HCT116 (cell line): ENCODE data around the gene FRMD4A. TPM values are rescaled to one million over a fixed set of nuclear protein-coding genes. Genes with fewer than 3 reads are reported as not detected.

Experiments
- ATAC-seq: fragments of 200-7000 bp; cut with Tn5 transposase; 2 replicates; pipeline ENCODE4 v1.9.1; 2020; ENCODE audit warnings: mild to moderate bottlenecking, moderate library complexity
- BruUV-seq: library from RNA; stranded (reverse); fragments of 400-500 nt; replicated peaks from 2 replicates; lab custom pipeline; 2021; lab: Mats Ljungman, UMichigan
- CTCF ChIA-PET: fragments of 300-600 bp; sonication (Branson Sonifier 250); formaldehyde crosslinking; loops from one replicate; lab custom pipeline; 2021; ENCODE audit warnings: antibody characterized with exemption; lab: Charles Lee
- POLR2A ChIA-PET: fragments of 300-600, 350-600 bp; sonication (Branson Sonifier 250); formaldehyde crosslinking; loops from one replicate; lab custom pipeline; 2021; ENCODE audit warnings: antibody characterized with exemption; lab: Charles Lee
- RAD21 ChIA-PET, 2 experiments: fragments of 300-600 bp; sonication (Branson Sonifier 250); formaldehyde crosslinking; loops; one replicate each; lab custom pipeline; 2023; ENCODE audit warnings: low total read pairs in 2 of 2; ENCODE audit not compliant: uncharacterized antibody in 2 of 2, unreplicated experiment in 2 of 2, low non-redundant PET in 1 of 2; lab: Charles Lee
- DNase-seq: peaks from one replicate; pipeline ENCODE4 v3.0.0-alpha.2; 2010; ENCODE audit warnings: low read depth, low spot score
- H2AFZ ChIP-seq: fragments of 200-600 bp; shearing (Covaris generic), sonication (generic); 2 replicates; pipeline ENCODE4 v1.6.1; 2017; ENCODE audit warnings: low read depth, mixed run types, mixed read lengths, antibody characterized with exemption, low read length; ENCODE audit not compliant: poor library complexity, severe bottlenecking
- H3K27ac ChIP-seq: 2 replicates; pipeline ENCODE4 v1.5.1; 2012; ENCODE audit warnings: low read depth, low read length
- H3K27me3 ChIP-seq: fragments of 200-600 bp; sonication (generic); 2 replicates; pipeline ENCODE4 v1.6.1; 2016; ENCODE audit warnings: mixed run types, low read length, mixed read lengths; ENCODE audit not compliant: insufficient read depth
- H3K36me3 ChIP-seq, 2 experiments: fragments of 200-500 bp in 1 of 2; fragments of 200-600 bp in 1 of 2; sonication (Bioruptor generic) in 1 of 2; sonication (generic) in 1 of 2; 2 replicates each; pipeline versions ENCODE4 v1.5.1 to v1.6.1; 2014 to 2016; ENCODE audit warnings: low read length in 2 of 2, inconsistent platforms in 1 of 2, mixed read lengths in 1 of 2, mixed run types in 1 of 2; ENCODE audit not compliant: insufficient read depth in 2 of 2, control insufficient read depth in 1 of 2
- H3K4me1 ChIP-seq, 2 experiments: fragments of 200-600 bp in 1 of 2; sonication (generic) in 1 of 2; 2 replicates each; pipeline versions ENCODE4 v1.5.1 to v1.6.1; 2012 to 2017; ENCODE audit warnings: low read length in 2 of 2, inconsistent platforms in 1 of 2, mild to moderate bottlenecking in 1 of 2, mixed read lengths in 1 of 2, mixed run types in 1 of 2, moderate library complexity in 1 of 2; ENCODE audit not compliant: insufficient read depth in 2 of 2, control insufficient read depth in 1 of 2
- H3K4me2 ChIP-seq: fragments of 200-600 bp; sonication (generic); 2 replicates; pipeline ENCODE4 v1.6.1; 2017; ENCODE audit warnings: mixed run types, low read length, mixed read lengths
- H3K4me3 ChIP-seq, 2 experiments: fragments of 200-600 bp in 1 of 2; sonication (generic) in 1 of 2; replicated peaks in 1 of 2; 2 replicates each; pipeline ENCODE4 v1.5.1; 2011 to 2016; ENCODE audit warnings: low read length in 2 of 2, control low read depth in 1 of 2, low read depth in 1 of 2, mild to moderate bottlenecking in 1 of 2, mixed read lengths in 1 of 2, mixed run types in 1 of 2
- H3K79me2 ChIP-seq: fragments of 200-600 bp; sonication (generic); 2 replicates; pipeline ENCODE4 v1.6.1; 2017; ENCODE audit warnings: mild to moderate bottlenecking, mixed run types, low read length, moderate library complexity, mixed read lengths; ENCODE audit not compliant: insufficient read depth
- H3K9ac ChIP-seq: fragments of 200-600 bp; sonication (generic); 2 replicates; pipeline ENCODE4 v1.6.1; 2016; ENCODE audit warnings: low read length, mixed read lengths
- H3K9me2 ChIP-seq: fragments of 200-600 bp; sonication (generic), shearing (Covaris generic); 2 replicates; pipeline ENCODE4 v1.6.1; 2017; ENCODE audit warnings: mixed run types, mild to moderate bottlenecking, moderate library complexity; ENCODE audit not compliant: insufficient read depth
- H3K9me3 ChIP-seq, 2 experiments: fragments of 200-500 bp in 1 of 2; fragments of 200-600 bp in 1 of 2; sonication (Bioruptor generic) in 1 of 2; sonication (generic) in 1 of 2; 2 replicates each; pipeline ENCODE4 v1.6.1; 2014 to 2017; ENCODE audit warnings: low read length in 2 of 2, mixed read lengths in 2 of 2, inconsistent platforms in 1 of 2, low read depth in 1 of 2, mild to moderate bottlenecking in 1 of 2, mixed run types in 1 of 2, moderate library complexity in 1 of 2; ENCODE audit not compliant: control insufficient read depth in 1 of 2, insufficient read depth in 1 of 2
- H4K20me1 ChIP-seq: fragments of 200-600 bp; sonication (generic), shearing (Covaris generic); 2 replicates; pipeline ENCODE4 v1.6.1; 2017; ENCODE audit warnings: mixed run types, mild to moderate bottlenecking, moderate library complexity; ENCODE audit not compliant: insufficient read depth
- CBX3 ChIP-seq: IDR thresholded peaks from 2 replicates; pipeline ENCODE4 v1.6.1; 2012; ENCODE audit warnings: low read depth
- EZH2 ChIP-seq: fragments of 200-600 bp; sonication (generic); IDR thresholded peaks from 2 replicates; pipeline ENCODE4 v1.6.1; 2017; ENCODE audit warnings: antibody characterized with exemption, mixed run types
- EZH2phosphoT487 ChIP-seq: fragments of 200-600 bp; IDR thresholded peaks from 2 replicates; pipeline ENCODE4 v1.6.1; 2018; ENCODE audit warnings: antibody characterized with exemption, borderline replicate concordance
- JUND ChIP-seq: IDR thresholded peaks from 2 replicates; pipeline ENCODE4 v1.6.1; 2012
- POLR2AphosphoS5 ChIP-seq: IDR thresholded peaks from 2 replicates; pipeline ENCODE4 v1.6.1; 2011; ENCODE audit warnings: mild to moderate bottlenecking, low read depth, low read length, moderate library complexity
- RAD21 ChIP-seq: IDR thresholded peaks from 2 replicates; pipeline ENCODE4 v1.6.1; 2012; ENCODE audit warnings: low read depth, mild to moderate bottlenecking
- SRF ChIP-seq: IDR thresholded peaks from 2 replicates; pipeline ENCODE4 v1.6.1; 2012; ENCODE audit warnings: low read depth
- ZFX ChIP-seq: fragments of 450-650 bp; IDR thresholded peaks from 2 replicates; pipeline ENCODE4 v1.6.1; 2017
- intact Hi-C: fragments of 100-400 bp; cut with micrococcal nuclease; formaldehyde crosslinking; loops from 2 replicates; pipeline ENCODE4 v1.10.0; 2022
- total RNA-seq: library from RNA; stranded (reverse); gene quantifications from one replicate; pipeline ENCODE4 v1.2.1, GENCODE V29; 2021; ENCODE audit not compliant: unreplicated experiment
- TF ChIP-seq, protein P1 (sequence below): IDR thresholded peaks from 2 replicates; pipeline ENCODE4 v1.6.1; 2012
- TF ChIP-seq, protein P2 (sequence below): IDR thresholded peaks from 2 replicates; pipeline ENCODE4 v1.6.1; 2012; ENCODE audit warnings: low read depth
- TF ChIP-seq, protein P3 (sequence below), 3 experiments: fragments of 200-600 bp in 1 of 3; sonication (generic) in 1 of 3; IDR thresholded peaks in 2 of 3; conservative IDR thresholded peaks in 1 of 3; 2 replicates each; pipeline ENCODE4 v1.5.1; 2012 to 2017; ENCODE audit warnings: low read depth in 2 of 3, low read length in 2 of 3, antibody characterized with exemption in 1 of 3, borderline replicate concordance in 1 of 3, control low read depth in 1 of 3, mild to moderate bottlenecking in 1 of 3, mixed read lengths in 1 of 3, mixed run types in 1 of 3, moderate library complexity in 1 of 3; ENCODE audit not compliant: insufficient read depth in 1 of 3
- TF ChIP-seq, protein P4 (sequence below): IDR thresholded peaks from 2 replicates; pipeline ENCODE4 v1.6.1; 2011; ENCODE audit warnings: mild to moderate bottlenecking, low read length, moderate library complexity; ENCODE audit not compliant: insufficient replicate concordance; ENCODE audit errors: extremely low read depth

Gene FRMD4A
- total RNA-seq, 1 experiment from 2014 or later, result 0.20 TPM

DNA sequence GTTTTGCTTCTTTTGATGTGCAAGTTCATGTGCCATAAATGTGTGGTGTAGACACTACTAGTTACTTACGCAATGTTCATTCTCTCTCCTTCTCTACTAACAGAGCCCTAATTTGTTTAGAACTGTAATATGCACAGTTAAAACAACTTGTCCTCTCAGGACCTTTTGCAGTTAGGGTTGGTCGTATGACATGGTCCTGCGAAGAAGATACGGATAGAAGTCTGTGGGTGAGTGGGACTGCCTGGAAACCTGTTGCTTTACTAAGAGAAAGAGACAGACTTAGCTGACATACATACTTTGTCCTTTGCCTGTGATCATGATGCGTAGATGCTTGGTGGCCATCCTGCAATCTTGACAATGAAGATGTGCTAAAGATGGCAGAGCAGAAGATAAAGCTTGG is 692.8 kb downstream of the FRMD4A start:
- Histone ChIP-seq H3K4me1 (no peaks in the 10 kb centered on the region), H2AFZ (no peak overlapping the region), H3K4me3 (no peak overlapping the region), H3K27me3 (no peaks in the 10 kb centered on the region), H4K20me1 (no peaks in the 10 kb centered on the region), H3K9me3 (peaks cover 3 to 13% of the 10 kb centered on the region in 2 experiments; a peak in 2 of 4 replicates), H3K27ac (no peak overlapping the region), H3K9ac (no peak overlapping the region), H3K79me2 (no peaks in the 10 kb centered on the region), H3K36me3 (no peaks in the 10 kb centered on the region), H3K9me2 (no peaks in the 10 kb centered on the region), H3K4me2 (no peak overlapping the region)
- ChIA-PET RAD21 (no interaction called here), POLR2A (no interaction called here), CTCF (interaction anchor here (0.6 kb wide), 1 partner anchor 35 kb away, joined by 3 read pairs; no protein-coding TSS in a partner anchor)
- TF ChIP-seq EZH2 (no peak), EZH2phosphoT487 (no peak)
- TF ChIP-seq, protein P1, sequence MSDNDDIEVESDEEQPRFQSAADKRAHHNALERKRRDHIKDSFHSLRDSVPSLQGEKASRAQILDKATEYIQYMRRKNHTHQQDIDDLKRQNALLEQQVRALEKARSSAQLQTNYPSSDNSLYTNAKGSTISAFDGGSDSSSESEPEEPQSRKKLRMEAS, result no peak
- no TSS peak for BruUV-seq
- ATAC-seq, result no peak
- DNase-seq, result no peak
- intact Hi-C loops, result no loop called here

DNA sequence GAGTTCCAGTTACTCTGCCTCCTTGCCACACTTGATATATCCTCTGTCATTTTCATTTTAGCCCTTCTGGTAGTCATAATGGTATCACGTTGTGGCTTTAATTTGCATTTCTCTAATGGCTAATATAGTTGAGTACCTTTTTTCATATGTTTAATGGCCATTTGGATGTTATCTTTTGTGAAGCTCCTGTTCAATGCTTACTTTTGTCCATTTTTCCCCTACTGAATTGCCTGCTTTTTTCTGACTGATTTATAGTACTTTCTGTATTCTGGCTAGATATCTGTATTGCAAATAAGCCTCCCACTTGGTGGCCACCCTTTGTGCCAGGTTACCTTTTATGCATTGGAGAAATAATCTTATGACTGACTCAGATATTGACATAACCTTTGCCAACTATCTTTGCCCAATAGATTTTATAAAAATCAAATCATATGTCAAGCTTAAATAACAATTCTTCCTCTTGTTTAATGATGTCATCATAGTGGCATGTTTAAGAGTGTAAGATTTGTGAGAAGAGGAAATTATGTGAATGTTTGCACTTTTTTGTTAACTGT is 693.3 kb downstream of the FRMD4A start:
- POLR2A ChIA-PET, result no interaction called here
- RAD21 ChIA-PET, result no interaction called here
- BruUV-seq, result no TSS peak
- peaks cover 3 to 10% of the 10 kb centered on the region in 2 experiments; a peak in 2 of 4 replicates for H3K9me3 ChIP-seq
- no peak for ATAC-seq
- H3K27me3 ChIP-seq, result no peaks in the 10 kb centered on the region
- no peak overlapping the region for H2AFZ ChIP-seq
- no peak overlapping the region for H3K4me3 ChIP-seq
- H4K20me1 ChIP-seq, result no peaks in the 10 kb centered on the region
- H3K4me2 ChIP-seq, result no peak overlapping the region
- no peak for DNase-seq
- H3K27ac ChIP-seq, result no peak overlapping the region
- intact Hi-C loops, result no loop called here
- H3K4me1 ChIP-seq, result no peaks in the 10 kb centered on the region
- CTCF ChIA-PET, result interaction anchor here (0.6 kb wide), 1 partner anchor 34 kb away, joined by 3 read pairs; no protein-coding TSS in a partner anchor
- H3K36me3 ChIP-seq, result no peaks in the 10 kb centered on the region
- H3K79me2 ChIP-seq, result no peaks in the 10 kb centered on the region
- no peaks in the 10 kb centered on the region for H3K9me2 ChIP-seq
- H3K9ac ChIP-seq, result no peak overlapping the region
- TF ChIP-seq RAD21, result no peak
- TF ChIP-seq CBX3, result no peak
- TF ChIP-seq EZH2phosphoT487, result no peak
- TF ChIP-seq, protein P2, sequence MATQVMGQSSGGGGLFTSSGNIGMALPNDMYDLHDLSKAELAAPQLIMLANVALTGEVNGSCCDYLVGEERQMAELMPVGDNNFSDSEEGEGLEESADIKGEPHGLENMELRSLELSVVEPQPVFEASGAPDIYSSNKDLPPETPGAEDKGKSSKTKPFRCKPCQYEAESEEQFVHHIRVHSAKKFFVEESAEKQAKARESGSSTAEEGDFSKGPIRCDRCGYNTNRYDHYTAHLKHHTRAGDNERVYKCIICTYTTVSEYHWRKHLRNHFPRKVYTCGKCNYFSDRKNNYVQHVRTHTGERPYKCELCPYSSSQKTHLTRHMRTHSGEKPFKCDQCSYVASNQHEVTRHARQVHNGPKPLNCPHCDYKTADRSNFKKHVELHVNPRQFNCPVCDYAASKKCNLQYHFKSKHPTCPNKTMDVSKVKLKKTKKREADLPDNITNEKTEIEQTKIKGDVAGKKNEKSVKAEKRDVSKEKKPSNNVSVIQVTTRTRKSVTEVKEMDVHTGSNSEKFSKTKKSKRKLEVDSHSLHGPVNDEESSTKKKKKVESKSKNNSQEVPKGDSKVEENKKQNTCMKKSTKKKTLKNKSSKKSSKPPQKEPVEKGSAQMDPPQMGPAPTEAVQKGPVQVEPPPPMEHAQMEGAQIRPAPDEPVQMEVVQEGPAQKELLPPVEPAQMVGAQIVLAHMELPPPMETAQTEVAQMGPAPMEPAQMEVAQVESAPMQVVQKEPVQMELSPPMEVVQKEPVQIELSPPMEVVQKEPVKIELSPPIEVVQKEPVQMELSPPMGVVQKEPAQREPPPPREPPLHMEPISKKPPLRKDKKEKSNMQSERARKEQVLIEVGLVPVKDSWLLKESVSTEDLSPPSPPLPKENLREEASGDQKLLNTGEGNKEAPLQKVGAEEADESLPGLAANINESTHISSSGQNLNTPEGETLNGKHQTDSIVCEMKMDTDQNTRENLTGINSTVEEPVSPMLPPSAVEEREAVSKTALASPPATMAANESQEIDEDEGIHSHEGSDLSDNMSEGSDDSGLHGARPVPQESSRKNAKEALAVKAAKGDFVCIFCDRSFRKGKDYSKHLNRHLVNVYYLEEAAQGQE, result no peak
- TF ChIP-seq ZFX, result no peak
- TF ChIP-seq, protein P3, sequence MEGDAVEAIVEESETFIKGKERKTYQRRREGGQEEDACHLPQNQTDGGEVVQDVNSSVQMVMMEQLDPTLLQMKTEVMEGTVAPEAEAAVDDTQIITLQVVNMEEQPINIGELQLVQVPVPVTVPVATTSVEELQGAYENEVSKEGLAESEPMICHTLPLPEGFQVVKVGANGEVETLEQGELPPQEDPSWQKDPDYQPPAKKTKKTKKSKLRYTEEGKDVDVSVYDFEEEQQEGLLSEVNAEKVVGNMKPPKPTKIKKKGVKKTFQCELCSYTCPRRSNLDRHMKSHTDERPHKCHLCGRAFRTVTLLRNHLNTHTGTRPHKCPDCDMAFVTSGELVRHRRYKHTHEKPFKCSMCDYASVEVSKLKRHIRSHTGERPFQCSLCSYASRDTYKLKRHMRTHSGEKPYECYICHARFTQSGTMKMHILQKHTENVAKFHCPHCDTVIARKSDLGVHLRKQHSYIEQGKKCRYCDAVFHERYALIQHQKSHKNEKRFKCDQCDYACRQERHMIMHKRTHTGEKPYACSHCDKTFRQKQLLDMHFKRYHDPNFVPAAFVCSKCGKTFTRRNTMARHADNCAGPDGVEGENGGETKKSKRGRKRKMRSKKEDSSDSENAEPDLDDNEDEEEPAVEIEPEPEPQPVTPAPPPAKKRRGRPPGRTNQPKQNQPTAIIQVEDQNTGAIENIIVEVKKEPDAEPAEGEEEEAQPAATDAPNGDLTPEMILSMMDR (IDR thresholded peaks at IDR 0.05 in 2 of 3, conservative IDR thresholded peaks at IDR 0.05 in 1 of 3; ENCODE audit: borderline replicate concordance in 1 of 3, insufficient read depth in 1 of 3, low read depth in 2 of 3, low read length in 2 of 3), result no peak
- no peak for TF ChIP-seq SRF
- no peak for TF ChIP-seq JUND
- TF ChIP-seq, protein P4, sequence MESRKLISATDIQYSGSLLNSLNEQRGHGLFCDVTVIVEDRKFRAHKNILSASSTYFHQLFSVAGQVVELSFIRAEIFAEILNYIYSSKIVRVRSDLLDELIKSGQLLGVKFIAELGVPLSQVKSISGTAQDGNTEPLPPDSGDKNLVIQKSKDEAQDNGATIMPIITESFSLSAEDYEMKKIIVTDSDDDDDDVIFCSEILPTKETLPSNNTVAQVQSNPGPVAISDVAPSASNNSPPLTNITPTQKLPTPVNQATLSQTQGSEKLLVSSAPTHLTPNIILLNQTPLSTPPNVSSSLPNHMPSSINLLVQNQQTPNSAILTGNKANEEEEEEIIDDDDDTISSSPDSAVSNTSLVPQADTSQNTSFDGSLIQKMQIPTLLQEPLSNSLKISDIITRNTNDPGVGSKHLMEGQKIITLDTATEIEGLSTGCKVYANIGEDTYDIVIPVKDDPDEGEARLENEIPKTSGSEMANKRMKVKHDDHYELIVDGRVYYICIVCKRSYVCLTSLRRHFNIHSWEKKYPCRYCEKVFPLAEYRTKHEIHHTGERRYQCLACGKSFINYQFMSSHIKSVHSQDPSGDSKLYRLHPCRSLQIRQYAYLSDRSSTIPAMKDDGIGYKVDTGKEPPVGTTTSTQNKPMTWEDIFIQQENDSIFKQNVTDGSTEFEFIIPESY, result no peak
- TF ChIP-seq POLR2AphosphoS5, result no peak
